HG03469 (cell line): ENCODE data around the gene TMUB2.
A peak's percentile ranks its signal among the peaks of the same experiment; 100 is the strongest.
"Not testable (repeated sequence)": the region's sequence is repeated elsewhere in the genome, so short reads cannot be mapped to it uniquely, and the experiment has no call there.

Experiments
- ATAC-seq: cut with Tn5 transposase; IDR thresholded peaks from one replicate; pipeline ENCODE4 v1.9.1; 2021; ENCODE audit warnings: mild to moderate bottlenecking, moderate library complexity, moderate number of reproducible peaks; ENCODE audit not compliant: unreplicated experiment

TMUB2 gene

GRCh38 chr17:44186307-44187130 lies at the start of gene TMUB2:
TSS of gene TMUB2 (plus strand) at chr17:44186972. CDS start at chr17:44187709, 737 bp downstream.
- ATAC-seq = peak; percentile 73

GRCh38 chr17:44137891-44138709 lies 48.7 kb upstream of the TMUB2 start:
- no peak for ATAC-seq

- not testable (repeated sequence) for ATAC-seq
Observed at GRCh38 chr17:44143921-44144320, 42.9 kb upstream of the TMUB2 start.

GRCh38 chr17:44144966-44145739 lies 41.6 kb upstream of the TMUB2 start:
- ATAC-seq = no peak

- ATAC-seq = no peak
Observed at GRCh38 chr17:44146375-44147346, 40.1 kb upstream of the TMUB2 start.

- ATAC-seq = no peak
Observed at GRCh38 chr17:44147812-44148211, 39.0 kb upstream of the TMUB2 start.

- ATAC-seq = not testable (repeated sequence)
Observed at GRCh38 chr17:44149066-44149465, 37.7 kb upstream of the TMUB2 start.

GRCh38 chr17:44149750-44150329 lies 36.9 kb upstream of the TMUB2 start:
- no peak for ATAC-seq

GRCh38 chr17:44152875-44153274 lies 33.9 kb upstream of the TMUB2 start:
- no peak for ATAC-seq

- ATAC-seq = no peak
Observed at GRCh38 chr17:44155488-44155887, 31.3 kb upstream of the TMUB2 start.

GRCh38 chr17:44159519-44160210 lies 27.1 kb upstream of the TMUB2 start:
- no peak for ATAC-seq

- no peak for ATAC-seq
Observed at GRCh38 chr17:44164476-44164875, 22.3 kb upstream of the TMUB2 start.

- ATAC-seq = no peak
Observed at GRCh38 chr17:44167181-44167861, 19.5 kb upstream of the TMUB2 start.

GRCh38 chr17:44170135-44170498 lies 16.7 kb upstream of the TMUB2 start:
- no peak for ATAC-seq

- ATAC-seq = no peak
Observed at GRCh38 chr17:44170499-44171201, 16.1 kb upstream of the TMUB2 start, which contains the start of gene ASB16. TSS of gene ASB16 (plus strand) at chr17:44170704. CDS start at chr17:44170790, 86 bp downstream.

- no peak for ATAC-seq
Observed at GRCh38 chr17:44171931-44172455, 14.8 kb upstream of the TMUB2 start.

GRCh38 chr17:44174427-44174826 lies 12.3 kb upstream of the TMUB2 start:
- no peak for ATAC-seq

- ATAC-seq = no peak
Observed at GRCh38 chr17:44176257-44176656, 10.5 kb upstream of the TMUB2 start.
